ENCODE data around the gene SRRT.

SRRT gene, protein sequence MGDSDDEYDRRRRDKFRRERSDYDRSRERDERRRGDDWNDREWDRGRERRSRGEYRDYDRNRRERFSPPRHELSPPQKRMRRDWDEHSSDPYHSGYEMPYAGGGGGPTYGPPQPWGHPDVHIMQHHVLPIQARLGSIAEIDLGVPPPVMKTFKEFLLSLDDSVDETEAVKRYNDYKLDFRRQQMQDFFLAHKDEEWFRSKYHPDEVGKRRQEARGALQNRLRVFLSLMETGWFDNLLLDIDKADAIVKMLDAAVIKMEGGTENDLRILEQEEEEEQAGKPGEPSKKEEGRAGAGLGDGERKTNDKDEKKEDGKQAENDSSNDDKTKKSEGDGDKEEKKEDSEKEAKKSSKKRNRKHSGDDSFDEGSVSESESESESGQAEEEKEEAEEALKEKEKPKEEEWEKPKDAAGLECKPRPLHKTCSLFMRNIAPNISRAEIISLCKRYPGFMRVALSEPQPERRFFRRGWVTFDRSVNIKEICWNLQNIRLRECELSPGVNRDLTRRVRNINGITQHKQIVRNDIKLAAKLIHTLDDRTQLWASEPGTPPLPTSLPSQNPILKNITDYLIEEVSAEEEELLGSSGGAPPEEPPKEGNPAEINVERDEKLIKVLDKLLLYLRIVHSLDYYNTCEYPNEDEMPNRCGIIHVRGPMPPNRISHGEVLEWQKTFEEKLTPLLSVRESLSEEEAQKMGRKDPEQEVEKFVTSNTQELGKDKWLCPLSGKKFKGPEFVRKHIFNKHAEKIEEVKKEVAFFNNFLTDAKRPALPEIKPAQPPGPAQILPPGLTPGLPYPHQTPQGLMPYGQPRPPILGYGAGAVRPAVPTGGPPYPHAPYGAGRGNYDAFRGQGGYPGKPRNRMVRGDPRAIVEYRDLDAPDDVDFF

DNA sequence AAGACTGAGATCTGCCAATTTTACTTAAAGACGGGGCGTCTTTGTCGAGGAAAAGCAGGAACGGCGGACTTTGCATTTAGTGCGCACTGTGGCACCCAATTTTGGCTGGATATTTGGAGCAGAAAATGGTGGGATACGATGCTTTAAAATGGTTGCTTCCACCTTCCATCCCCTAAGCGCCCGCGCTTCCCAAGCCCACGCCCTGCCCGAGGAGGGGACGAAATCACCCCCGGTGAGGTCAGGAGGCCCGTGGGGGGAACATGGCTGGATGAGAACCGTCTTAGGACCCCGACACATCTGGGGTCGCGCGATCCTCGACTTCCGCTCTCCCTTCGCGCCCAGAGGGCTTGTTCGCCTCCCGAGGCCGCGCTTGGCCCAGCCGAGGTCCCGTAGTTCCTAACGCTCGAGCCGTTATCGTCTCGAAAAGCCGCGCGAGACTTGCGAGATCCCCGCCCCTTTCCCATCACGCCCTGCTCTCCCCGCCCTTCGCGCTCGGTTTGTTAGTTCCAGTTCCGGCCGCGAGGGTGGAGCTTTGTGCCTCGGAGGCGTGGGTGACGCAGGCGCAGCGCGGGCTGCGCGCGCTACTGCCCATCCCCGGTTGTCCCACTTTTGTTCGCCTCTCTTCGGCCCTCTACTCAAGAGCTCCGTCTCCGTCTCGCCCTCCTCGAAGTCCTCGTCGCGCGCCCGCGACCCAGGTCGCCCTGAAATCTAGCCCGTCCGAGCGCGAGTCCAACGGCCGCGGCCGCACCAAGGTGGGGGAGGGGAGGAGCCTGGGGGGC is at the start of gene SRRT:
SRRT (plus strand) TSS at position 527 of the 779 bp plus-strand sequence. CDS start 488 bp downstream, outside the sequence.
- peak; percentile 94 to 98 (median 96) for DNase-seq

DNA sequence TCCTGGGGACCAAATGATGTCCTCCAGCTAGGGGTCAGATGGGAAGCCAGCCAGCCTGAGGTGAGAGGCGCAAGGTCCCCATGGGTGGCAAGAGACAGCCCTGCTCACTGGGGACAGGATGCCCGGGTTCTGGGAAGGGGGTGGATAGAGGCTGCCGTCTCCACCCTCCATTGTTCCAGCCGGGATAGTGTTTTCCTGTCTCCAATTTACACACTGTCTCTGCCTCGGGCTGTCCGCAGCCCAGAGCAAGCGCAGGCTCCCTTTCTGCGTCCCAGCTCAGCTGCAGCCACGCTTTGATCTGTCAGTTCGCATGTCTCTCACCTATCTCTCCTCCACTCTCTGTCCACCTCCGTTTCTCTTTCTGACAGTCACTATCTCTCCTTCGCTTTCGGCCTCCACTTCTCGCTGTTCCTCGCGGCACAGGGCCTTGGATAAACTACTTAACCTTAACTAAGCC is 49.7 kb upstream of the SRRT start:
- DNase-seq = no peak

DNA sequence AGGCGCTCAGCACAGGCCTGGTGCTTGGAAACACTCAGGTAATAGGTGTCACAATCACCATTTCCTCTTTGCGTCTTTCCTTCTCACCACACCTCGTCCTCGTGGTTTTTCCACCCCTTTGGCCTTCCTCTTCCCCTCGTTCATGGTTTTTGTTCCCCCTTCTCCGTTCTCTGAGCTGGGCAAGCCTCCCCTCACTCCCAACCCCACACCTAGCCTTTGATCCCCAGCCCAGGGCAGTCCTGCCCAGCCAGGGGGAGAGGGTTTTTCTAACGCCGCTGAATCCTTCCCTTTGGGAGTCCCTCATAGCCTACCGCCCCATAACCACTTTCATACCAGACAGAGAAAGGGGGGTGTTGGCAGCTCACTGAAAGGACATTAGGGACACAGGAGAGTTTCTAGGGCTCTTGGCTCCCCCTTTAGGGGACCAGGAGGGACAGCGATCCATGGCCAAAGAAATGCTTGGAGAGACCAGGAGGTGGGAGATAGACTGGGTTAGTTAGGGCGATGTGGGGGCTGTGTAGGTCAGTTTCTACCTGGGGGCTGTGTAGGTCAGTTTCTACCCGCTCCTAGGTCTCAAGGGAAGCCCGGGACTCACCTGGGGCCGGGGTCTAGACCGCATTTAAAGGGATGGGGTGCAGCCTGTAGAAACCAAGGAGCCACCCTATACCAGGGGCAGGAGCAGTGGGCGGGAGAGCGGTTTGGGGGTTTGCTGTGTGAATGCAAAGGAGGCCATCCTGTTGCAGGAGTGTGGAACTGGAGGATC is 49.0 kb upstream of the SRRT start:
- no peak for DNase-seq

DNA sequence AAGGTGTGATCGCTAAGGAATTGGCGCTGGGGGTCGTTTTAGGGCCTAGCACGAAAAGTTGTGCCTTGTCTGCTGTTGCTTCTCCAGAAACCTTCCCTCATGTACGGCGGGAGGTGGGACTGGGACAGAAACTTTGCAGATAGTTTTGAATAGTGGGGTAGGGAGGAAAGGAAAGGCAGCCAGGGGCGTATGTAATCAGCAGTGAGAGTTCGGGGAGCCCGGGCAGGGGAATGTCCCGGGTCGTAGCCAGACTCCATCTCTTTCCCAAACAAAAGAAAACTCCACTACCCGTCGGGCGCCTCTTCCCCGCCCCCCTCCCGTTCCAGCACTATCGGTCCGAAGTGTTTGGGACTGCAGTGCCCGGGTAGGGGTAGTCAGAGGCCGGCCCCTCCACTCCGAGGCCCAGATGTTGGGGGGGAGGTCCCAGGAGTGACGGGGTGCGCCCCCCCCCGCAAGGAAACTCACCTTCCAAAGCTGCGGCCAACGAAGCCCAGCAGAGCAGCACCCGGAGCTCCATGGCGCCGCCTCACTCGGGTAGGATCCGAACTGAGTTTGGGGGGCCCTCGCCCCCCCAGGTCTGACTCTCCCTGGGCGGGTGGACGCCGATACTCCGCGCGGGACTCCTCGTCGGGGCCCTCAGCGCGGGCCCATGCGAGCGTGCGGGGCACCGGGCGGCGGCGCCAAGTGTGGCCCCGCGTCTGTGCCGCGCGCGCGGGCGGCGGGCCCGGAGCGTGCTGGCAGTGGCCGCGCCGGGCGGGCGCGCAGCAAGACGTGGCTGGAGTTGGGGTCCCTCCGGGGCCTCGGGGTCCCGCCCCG is 48.2 kb upstream of the SRRT start:
- no peak for DNase-seq

DNA sequence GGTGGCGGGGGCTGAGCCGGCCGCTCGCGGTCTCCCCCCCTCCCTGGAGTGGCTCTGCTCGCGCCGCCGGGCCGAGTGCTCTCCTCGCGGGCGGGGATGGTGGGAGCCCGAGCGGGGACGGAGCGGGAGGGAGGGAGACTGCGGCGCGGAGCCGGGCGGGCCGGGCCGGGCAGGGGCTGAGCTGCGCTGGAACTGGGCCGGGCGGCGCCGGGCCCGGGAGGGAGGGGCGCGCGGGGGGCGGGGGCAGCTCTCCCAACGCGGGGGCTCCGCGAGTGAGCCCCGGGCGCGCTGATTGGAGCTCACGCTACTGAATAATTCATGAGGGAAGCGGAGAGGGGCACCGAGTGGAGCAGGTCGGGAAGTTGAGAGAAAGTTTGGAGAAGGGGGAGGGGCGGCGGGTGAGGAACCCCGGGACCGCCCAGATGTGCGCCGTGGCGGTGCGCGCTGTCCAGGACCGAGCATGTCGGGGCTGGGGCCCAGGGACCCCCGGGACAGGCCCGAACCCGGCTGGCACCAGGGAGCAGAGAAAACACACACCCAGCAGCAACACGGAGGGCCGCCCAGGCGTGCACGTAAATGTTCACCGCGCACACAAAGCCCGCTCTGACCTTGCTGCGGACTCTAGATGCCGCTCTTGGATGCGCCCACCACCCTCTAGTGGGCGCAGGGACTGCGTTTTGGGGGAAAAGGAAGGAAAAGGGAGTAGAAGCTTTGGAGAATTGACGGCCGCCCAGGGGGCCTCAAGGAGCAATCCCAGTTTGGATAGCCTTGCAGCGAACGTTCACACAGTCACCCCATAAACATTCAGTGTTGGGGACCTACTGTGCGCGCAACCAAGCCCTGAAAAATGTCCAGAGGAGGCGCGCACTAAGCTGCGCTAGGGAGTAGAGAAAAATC is 47.3 kb upstream of the SRRT start, which contains the start of gene EPHB4:
EPHB4 (minus strand) TSS at position 194 of the 897 bp plus-strand sequence. CDS start 493 bp downstream, outside the sequence.
- no peak for DNase-seq

DNA sequence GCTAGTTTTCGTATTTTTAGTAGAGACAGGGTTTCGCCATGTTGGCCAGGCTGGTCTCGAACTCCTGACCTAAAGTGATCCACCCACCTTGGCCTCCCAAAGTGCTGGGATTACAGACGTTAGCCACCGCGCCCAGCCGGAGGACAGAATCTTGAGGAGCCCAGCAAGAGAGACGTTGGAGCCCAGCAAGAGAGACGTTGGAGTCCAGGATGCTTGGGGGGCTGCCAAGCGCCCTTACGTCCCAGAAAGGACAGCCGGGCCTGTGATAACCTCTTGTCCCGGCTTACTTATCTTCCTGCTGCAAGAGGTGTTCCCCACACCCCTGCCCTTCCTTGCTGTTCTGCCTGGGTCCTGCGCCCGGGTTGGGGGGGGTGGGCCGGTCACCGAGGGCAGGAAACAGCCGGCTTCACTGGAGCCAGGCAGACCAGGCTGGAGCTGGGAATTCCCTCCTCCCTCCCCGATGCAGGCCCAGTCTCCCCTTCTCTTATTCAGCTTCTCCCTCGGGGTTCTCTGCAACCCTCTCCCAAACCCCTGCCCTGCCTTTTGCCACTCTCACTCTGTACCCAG is 45.7 kb upstream of the SRRT start:
- no peak for DNase-seq

DNA sequence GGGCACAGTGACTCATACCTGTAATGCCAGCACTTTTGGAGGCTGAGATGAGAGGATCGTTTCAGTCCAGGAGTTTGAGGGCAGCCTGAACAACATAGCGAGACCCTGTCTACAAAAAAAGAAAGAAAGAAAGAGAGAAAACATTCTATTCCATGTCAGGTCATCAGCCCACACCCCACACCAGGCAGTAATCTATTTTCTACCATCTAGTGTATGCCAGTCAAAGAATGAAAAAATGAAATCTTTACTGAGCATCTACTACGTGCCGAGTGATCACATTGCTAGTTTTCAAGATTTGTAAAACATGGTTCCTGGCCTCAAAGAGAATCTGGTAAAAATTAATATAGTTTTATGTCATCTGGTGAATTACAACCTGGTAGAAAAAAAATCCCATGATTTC is 44.5 kb upstream of the SRRT start:
- no peak for DNase-seq

DNA sequence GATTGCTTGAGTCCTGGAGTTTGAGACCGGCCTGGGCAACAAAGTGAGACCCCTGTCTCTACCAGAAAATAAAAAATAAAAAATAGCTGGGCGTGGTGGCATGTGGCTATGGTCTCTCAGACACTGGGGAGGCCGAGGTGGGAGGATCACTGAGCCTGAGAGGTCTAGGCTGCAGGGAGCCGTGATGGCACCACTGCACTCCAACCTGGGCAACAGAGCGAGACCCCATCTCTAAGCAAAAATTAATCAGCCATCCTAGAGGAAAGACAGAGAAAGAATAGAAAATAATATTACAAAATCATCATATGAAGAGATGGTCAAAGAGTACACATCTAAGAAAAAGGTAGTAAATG is 42.6 kb upstream of the SRRT start:
- DNase-seq = no peak

DNA sequence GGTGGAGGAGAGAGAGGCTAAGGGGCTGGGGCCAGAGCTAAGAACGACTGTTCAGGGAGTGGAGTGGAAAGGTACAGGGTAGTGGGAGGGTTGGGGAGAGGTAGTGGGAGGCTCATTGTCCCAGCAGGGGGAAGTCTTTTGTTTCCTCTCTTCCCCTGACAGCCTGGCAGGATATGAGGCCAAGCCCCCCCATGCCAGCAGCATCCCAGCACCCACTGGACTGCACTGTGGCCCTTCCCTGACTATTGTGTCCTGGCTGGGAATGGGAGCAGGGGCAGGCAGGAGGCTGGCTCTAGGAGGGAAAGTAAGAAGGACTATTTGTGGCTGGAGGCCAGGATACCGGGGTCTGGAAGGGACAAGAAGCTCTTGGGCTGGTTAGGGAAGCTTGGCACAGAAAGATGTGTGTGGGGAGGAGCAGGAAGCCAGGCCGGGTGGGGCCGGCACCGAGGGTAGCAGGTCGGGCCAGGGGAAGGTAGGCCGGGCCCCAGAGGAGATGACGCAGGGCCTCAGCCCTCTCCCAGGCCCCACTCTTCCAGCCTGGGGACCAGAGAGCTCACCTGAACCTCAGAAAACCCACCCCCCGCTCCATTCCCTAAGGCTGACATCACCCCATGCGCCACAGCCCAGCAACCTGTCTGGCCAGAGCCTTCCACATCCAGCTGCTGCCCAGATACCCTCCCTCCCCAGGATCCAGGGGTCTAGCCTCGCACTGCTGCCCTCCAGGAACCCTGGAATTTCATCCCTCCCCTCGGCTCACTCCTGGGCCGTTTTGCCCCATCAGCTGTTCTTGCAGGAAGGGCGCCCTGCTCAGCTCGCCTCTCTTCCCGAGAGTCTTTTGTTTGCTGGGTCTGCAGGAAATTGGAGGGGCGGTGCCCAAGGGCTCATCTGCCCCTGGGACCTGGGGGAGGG is 38.7 kb upstream of the SRRT start:
- DNase-seq = no peak

DNA sequence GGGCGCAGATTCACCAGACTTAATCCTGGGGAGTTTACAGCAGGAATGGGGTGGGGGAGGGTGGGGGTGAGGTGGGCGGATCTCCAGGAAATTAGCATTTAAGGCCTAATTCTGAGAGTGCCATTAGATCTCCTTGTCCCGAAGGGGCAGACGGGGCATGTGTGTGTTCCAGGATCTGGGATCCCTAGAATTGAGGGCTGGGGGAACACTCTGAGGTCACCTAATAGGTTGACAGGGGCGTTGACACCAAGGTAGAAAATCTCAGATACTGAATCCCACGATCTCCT is 38.1 kb upstream of the SRRT start:
- no peak for DNase-seq

DNA sequence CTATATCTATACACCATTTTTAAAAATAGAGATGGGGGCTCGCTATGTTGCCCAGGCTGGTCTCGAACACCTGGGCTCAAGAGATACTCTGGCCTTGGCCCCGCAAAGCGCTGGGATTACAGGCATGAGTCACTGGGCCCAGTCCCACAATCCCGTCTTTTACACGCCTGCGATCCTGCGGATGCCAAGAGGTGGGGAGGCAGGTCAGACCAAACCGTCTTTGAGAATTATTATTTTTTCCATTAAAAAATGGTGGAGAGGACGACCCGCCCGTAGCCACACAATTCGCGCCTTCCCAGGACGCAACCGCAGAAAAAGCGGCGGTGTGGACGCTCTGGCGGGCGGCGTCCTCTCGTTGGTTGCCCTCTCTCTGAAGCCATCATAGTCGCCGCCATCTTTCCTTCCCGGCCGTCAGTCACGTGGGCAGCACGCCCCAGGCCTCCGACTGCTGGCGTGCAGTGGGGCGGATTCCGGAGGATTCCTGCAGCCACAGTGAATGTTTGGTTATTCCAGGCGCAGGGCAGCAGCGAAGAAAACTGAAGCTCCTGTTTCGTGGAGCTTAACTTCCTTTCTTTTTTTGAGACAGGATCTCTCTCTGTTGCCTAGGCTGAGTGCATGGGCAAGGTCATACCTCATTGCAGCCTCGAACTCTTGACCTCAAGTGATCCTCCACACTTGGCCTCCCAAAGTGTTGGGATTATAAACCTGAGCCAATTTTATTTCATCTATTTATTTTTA is 37.6 kb upstream of the SRRT start:
- DNase-seq = peak; percentile 46 to 66 (median 59)

DNA sequence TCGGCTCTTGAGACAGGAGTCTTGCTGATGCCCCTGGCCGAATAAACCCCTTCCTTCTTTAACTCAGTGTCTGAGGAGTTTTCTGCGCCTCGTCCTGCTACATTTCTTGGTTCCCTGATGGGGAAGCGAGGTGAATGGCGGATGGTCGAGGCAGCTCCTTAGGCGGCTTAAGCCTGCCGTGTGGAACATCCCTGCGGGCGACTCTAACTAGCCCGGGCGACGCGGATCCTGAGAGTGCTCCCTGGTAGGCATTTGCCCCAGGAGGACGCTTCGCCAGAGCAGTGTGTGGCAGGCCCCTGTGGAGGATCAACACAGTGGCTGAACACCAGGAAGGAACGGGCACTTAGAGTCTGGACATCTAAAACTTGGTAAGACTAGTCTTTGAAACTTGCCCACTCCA is 35.5 kb upstream of the SRRT start:
- DNase-seq = no peak

DNA sequence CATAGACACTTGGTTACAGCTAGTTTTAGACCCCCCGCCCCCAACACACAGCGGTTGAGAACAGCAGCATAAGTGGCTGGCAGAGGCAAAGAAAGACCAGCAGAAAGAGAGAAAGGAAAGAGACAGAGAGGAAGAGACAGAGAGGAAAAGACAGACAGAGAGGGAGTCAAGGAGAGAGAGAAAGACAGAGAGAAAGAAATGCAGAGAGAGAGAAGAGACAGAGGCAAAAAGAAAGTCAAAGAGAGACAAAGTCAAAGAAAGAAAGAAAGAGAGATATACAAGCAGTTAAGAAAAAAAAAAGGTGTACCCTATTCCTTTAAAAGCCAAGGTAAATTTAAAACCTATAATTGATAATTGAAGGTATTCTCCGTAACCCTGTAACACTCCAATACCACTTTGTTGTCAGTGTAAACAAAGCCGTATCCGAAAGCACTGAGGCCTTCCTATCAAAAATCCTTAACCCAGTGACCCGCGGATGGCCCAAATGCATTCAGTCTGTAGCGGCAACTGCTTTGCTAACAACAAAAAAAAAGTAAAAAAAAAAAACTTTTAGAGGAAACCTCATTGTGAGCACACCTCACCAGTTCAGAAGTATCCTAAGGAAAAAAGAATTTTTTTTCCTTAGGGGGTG is 34.3 kb upstream of the SRRT start:
- no peak for DNase-seq

DNA sequence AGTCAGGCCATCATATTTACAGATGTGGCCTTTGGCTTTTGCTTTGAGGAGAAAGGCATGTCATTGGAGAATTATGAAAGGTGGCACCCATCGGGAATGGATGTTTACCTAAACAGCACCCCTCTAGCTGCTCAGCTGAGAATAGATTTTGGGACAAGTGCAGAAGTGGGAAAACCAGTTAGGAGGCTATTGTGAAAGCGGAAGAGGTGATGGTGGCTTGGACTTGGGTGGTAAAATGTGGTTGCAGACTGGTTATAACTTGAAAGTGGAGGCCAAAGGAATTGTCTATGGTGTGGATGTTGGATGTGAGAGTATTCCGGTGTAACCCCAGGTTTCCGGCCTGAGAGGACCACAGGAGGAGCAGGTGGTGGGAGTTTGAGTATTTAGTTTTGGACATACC is 27.5 kb upstream of the SRRT start:
- no peak for DNase-seq

DNA sequence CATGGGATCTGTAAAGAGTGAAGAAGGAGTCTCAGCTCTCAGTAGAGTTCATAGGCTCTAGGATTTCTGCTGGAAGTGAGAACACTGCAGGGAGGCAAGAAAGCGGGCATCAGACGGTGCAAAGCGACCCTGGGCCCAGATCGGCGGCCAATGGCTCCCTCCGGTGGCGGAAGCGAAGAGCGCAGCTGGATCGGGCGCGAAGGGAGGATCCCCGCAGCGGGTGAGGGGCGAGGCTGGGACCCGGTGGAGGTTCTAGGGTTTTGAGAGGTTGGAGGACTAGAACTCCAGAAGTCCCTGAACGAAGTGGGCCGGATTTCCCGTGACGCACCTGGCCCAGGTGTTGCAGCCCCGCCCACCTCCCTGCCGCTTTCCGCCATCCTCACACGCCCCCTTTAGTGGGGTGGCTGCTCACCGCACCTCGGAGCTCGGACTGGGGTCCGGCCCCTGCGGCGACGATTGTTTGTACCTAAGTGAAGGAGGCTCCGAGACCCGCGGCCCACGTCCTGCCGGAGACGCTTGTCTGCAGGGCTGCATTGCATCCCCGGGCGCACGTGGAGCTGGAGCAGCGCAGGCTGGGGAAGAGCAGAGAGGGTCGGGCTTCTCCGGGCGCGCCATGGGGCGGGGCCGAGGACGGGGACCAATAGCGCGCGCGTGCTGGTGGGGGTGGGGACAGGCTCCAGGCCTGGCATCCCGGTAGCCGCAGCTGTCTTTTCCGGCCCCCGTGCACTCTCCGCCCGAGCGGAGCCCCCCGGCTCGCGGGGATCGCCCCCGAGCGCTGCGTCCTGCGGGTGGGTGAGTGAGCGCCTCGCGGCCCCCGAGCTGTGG is 22.6 kb upstream of the SRRT start, which contains the start of gene SLC12A9:
SLC12A9 (plus strand) TSS at position 666 of the 825 bp plus-strand sequence. CDS start 1,485 bp downstream, outside the sequence.
- peak; percentile 63 to 80 (median 69) for DNase-seq

DNA sequence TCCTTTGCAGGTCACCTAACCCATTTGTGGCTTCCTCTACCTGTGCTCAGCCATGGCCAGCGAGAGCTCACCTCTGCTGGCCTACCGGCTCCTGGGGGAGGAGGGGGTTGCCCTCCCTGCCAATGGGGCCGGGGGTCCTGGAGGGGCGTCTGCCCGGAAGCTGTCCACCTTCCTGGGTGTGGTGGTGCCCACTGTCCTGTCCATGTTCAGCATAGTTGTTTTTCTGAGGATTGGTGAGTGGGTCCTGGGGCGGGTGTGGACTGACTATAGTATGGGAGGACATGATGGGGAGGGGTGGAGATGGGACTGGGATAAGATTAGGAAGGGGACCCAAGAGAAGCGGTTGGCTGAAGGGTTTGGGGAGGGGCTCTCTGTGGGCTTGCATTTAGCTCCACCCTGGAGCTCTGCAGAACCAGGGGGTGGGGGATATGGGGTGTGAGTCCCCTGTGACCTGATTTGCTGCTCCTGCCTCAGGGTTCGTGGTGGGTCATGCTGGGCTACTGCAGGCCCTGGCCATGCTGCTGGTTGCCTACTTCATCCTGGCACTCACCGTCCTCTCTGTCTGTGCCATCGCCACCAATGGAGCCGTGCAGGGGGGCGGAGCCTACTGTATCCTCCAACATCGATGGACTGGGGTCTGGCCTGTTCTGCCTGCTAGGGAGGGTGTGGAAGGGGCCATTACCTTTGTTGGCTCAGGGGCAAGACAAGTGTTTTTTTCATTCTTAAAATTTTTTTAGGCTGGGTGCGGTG is 20.6 kb upstream of the SRRT start:
- DNase-seq = no peak

Measured in activated CD4-positive, CD25-positive, alpha-beta regulatory T cell (primary cell).